DOHH2 (cell line): Measurements from ENCODE around the gene SPTBN2.
A peak's percentile ranks its signal among the peaks of the same experiment; 100 is the strongest.

ENCODE experiments used
- H3F3A ChIP-seq: fragments of 200-600 bp; sonication (generic), shearing (Covaris generic); 2 replicates; pipeline ENCODE4 v1.6.0; 2016; ENCODE audit warnings: antibody characterized with exemption, mild to moderate bottlenecking; ENCODE audit not compliant: control insufficient read depth, insufficient read depth
- H3K27ac ChIP-seq: fragments of 200-600 bp; sonication (generic); 2 replicates; pipeline ENCODE4 v1.5.1; 2014; ENCODE audit warnings: low read depth, mild to moderate bottlenecking, low read length, moderate library complexity
- H3K27me3 ChIP-seq: fragments of 200-600 bp; sonication (generic); 2 replicates; pipeline ENCODE4 v1.6.1; 2014; ENCODE audit warnings: mild to moderate bottlenecking, low read length, mixed read lengths; ENCODE audit not compliant: control insufficient read depth
- H3K36me3 ChIP-seq: fragments of 200-600 bp; sonication (generic); 2 replicates; pipeline ENCODE4 v1.6.1; 2014; ENCODE audit warnings: mild to moderate bottlenecking, low read length, moderate library complexity, mixed read lengths; ENCODE audit not compliant: control insufficient read depth
- H3K4me1 ChIP-seq: fragments of 200-600 bp; sonication (generic); 2 replicates; pipeline ENCODE4 v1.6.1; 2014; ENCODE audit warnings: mild to moderate bottlenecking, low read length, mixed read lengths; ENCODE audit not compliant: control insufficient read depth
- H3K4me2 ChIP-seq: fragments of 200-600 bp; sonication (generic); 2 replicates; pipeline ENCODE4 v1.6.0; 2014; ENCODE audit warnings: mild to moderate bottlenecking, low read length, moderate library complexity
- H3K4me3 ChIP-seq: fragments of 200-600 bp; sonication (generic); 2 replicates; pipeline ENCODE4 v1.5.1; 2014; ENCODE audit warnings: mild to moderate bottlenecking, low read length, mixed read lengths
- H3K79me2 ChIP-seq: fragments of 200-600 bp; sonication (generic); 2 replicates; pipeline ENCODE4 v1.6.1; 2014; ENCODE audit warnings: mild to moderate bottlenecking, low read length, mixed read lengths; ENCODE audit not compliant: control insufficient read depth
- H3K9me2 ChIP-seq: fragments of 200-600 bp; sonication (generic); replicated peaks from 2 replicates; pipeline ENCODE4 v1.6.1; 2014; ENCODE audit warnings: mild to moderate bottlenecking, low read length, mixed read lengths; ENCODE audit not compliant: control insufficient read depth
- H3K9me3 ChIP-seq: fragments of 200-600 bp; sonication (generic); 2 replicates; pipeline ENCODE4 v1.6.1; 2014; ENCODE audit warnings: antibody characterized with exemption, low read length, mixed read lengths; ENCODE audit not compliant: control insufficient read depth, insufficient read depth
- H4K20me1 ChIP-seq: fragments of 200-600 bp; sonication (generic); 2 replicates; pipeline ENCODE4 v1.6.0; 2014; ENCODE audit warnings: low read depth, mild to moderate bottlenecking, antibody characterized with exemption, low read length, moderate library complexity; ENCODE audit not compliant: control insufficient read depth, insufficient read depth
- EZH2phosphoT487 ChIP-seq: fragments of 200-600 bp; sonication (generic); IDR thresholded peaks from 2 replicates; pipeline ENCODE4 v1.6.1; 2017; ENCODE audit warnings: borderline replicate concordance, mild to moderate bottlenecking, antibody characterized with exemption, low read length, moderate library complexity, mixed read lengths
- TF ChIP-seq, protein P1 (sequence below): fragments of 200-600 bp; sonication (generic); IDR thresholded peaks from one replicate; pipeline ENCODE4 v1.5.1; 2014; ENCODE audit warnings: antibody characterized with exemption, mild to moderate bottlenecking, low read depth, low read length; ENCODE audit not compliant: poor library complexity, severe bottlenecking

Gene SPTBN2

DNA sequence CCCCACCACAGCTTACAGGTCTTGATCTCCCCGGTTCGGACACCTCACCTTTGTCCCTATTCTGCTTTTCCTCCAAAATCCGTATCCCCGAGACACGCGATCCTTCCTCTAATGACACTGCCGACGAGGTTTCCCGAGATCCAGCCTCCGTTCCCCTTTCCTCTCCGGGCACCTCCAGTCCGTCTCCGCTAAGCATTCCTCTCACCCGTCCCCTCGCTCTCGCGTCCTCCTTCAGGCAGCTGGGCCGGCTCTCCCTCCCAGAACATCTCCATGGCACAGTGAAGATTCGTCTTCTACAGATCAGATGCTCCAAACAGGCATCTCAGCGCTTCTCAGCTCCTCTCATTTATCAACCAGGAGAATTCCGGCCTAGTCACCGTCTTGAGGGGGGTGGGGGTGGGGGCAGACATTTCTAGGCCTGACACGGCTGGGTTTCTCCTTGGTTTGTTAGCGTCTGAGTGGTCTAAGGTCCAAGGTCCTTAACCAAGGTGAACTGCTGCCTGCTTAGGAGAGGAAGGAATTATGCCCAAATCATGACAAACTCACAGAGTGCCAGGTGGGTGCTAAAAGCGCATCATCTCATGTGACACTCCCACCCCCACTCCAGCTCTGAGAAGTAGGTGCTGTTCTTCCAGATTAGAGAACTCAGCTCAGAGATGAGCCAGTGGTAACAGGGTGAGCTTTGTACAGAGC is at the start of gene SPTBN2:
SPTBN2 (minus strand) TSS at position 524 of the 693 bp plus-strand sequence. CDS start 7,976 bp downstream, outside the sequence.
- no peaks in the 10 kb centered on the region for H3K9me2 ChIP-seq
- H3K4me1 ChIP-seq = peaks cover 40% of the 10 kb centered on the region
- peaks cover 3% of the 10 kb centered on the region; the same call in 1 of the 2 replicates for H3K27me3 ChIP-seq
- H3K4me2 ChIP-seq = peak within 1 kb of the TSS; percentile 72
- TF ChIP-seq EZH2phosphoT487 = no peak
- TF ChIP-seq, protein P1, sequence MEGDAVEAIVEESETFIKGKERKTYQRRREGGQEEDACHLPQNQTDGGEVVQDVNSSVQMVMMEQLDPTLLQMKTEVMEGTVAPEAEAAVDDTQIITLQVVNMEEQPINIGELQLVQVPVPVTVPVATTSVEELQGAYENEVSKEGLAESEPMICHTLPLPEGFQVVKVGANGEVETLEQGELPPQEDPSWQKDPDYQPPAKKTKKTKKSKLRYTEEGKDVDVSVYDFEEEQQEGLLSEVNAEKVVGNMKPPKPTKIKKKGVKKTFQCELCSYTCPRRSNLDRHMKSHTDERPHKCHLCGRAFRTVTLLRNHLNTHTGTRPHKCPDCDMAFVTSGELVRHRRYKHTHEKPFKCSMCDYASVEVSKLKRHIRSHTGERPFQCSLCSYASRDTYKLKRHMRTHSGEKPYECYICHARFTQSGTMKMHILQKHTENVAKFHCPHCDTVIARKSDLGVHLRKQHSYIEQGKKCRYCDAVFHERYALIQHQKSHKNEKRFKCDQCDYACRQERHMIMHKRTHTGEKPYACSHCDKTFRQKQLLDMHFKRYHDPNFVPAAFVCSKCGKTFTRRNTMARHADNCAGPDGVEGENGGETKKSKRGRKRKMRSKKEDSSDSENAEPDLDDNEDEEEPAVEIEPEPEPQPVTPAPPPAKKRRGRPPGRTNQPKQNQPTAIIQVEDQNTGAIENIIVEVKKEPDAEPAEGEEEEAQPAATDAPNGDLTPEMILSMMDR = no peak
- peak within 1 kb of the TSS; percentile 70 for H3K4me3 ChIP-seq
- no peaks in the 10 kb centered on the region for H4K20me1 ChIP-seq
- H3K9me3 ChIP-seq = no peaks in the 10 kb centered on the region
- peaks cover 6% of the 10 kb centered on the region; the same call in 1 of the 2 replicates for H3F3A ChIP-seq
- H3K79me2 ChIP-seq = peaks cover 32% of the 10 kb centered on the region
- H3K27ac ChIP-seq = no peak within 1 kb of the TSS
- H3K36me3 ChIP-seq = peaks cover 6% of the 10 kb centered on the region; the same call in 1 of the 2 replicates

GRCh38 chr11:66768818-66769217 is 39.8 kb upstream of the SPTBN2 start:
- Histone ChIP-seq H3K79me2 (no peaks in the 10 kb centered on the region), H3K27me3 (no peaks in the 10 kb centered on the region), H3K4me3 (no peak overlapping the region), H3K9me2 (no peaks in the 10 kb centered on the region), H3K9me3 (no peaks in the 10 kb centered on the region), H4K20me1 (no peaks in the 10 kb centered on the region), H3F3A (0 out of 2 replicates have a peak, but pooled peaks cover 5% of the 10 kb centered on the region), H3K36me3 (peaks cover 16% of the 10 kb centered on the region), H3K4me2 (no peak overlapping the region), H3K27ac (no peak overlapping the region), H3K4me1 (peaks cover 3% of the 10 kb centered on the region; the same call in 1 of the 2 replicates)
- TF ChIP-seq EZH2phosphoT487 = no peak
- TF ChIP-seq, protein P1 = no peak

- peaks cover 3% of the 10 kb centered on the region; the same call in 1 of the 2 replicates for H3K4me1 ChIP-seq
- no peak overlapping the region for H3K4me3 ChIP-seq
- H4K20me1 ChIP-seq = no peaks in the 10 kb centered on the region
- H3K36me3 ChIP-seq = peaks cover 16% of the 10 kb centered on the region
- H3K79me2 ChIP-seq = no peaks in the 10 kb centered on the region
- no peak overlapping the region for H3K27ac ChIP-seq
- H3K27me3 ChIP-seq = no peaks in the 10 kb centered on the region
- 0 out of 2 replicates have a peak, but pooled peaks cover 5% of the 10 kb centered on the region for H3F3A ChIP-seq
- H3K9me3 ChIP-seq = no peaks in the 10 kb centered on the region
- no peaks in the 10 kb centered on the region for H3K9me2 ChIP-seq
- no peak overlapping the region for H3K4me2 ChIP-seq
- TF ChIP-seq, protein P1 = no peak
- TF ChIP-seq EZH2phosphoT487 = no peak
Measured at GRCh38 chr11:66768088-66768521, 39.1 kb upstream of the SPTBN2 start.
